Activated CD8-positive, alpha-beta T cell treated with anti-CD3 and anti-CD28 coated beads for 36 hours (primary cell): ENCODE data around the gene RXFP1. TPM values are rescaled to one million over a fixed set of nuclear protein-coding genes. Genes with fewer than 3 reads are reported as not detected.

Experiments
- ATAC-seq: fragments of 200-7000 bp; cut with Tn5 transposase; one replicate; pipeline ENCODE4 v1.10.0; 2021; ENCODE audit warnings: mild to moderate bottlenecking, moderate library complexity
- CTCF ChIA-PET: fragments of 350-600 bp; sonication (Branson Sonifier 250); formaldehyde crosslinking; loops from one replicate; lab custom pipeline; 2021; ENCODE audit warnings: antibody characterized with exemption; lab: Charles Lee
- POLR2A ChIA-PET: fragments of 350-600 bp; sonication (Branson Sonifier 250); formaldehyde crosslinking; loops from one replicate; lab custom pipeline; 2021; ENCODE audit warnings: antibody characterized with exemption; lab: Charles Lee
- DNase-seq: peaks from one replicate; pipeline ENCODE4 v3.0.0-alpha.2; 2020
- H3K27ac Mint-ChIP-seq: one replicate; pipeline ENCODE4 v1.8.0; 2021; ENCODE audit warnings: mild to moderate bottlenecking, mixed read lengths
- H3K27me3 Mint-ChIP-seq: one replicate; pipeline ENCODE4 v1.8.0; 2021; ENCODE audit warnings: mixed read lengths
- H3K36me3 Mint-ChIP-seq: one replicate; pipeline ENCODE4 v1.8.0; 2021; ENCODE audit warnings: low read depth, mixed read lengths
- H3K4me1 Mint-ChIP-seq: one replicate; pipeline ENCODE4 v1.8.0; 2021; ENCODE audit warnings: low read depth, mixed read lengths
- H3K4me3 Mint-ChIP-seq: one replicate; pipeline ENCODE4 v1.8.0; 2021; ENCODE audit warnings: mild to moderate bottlenecking, moderate library complexity, mixed read lengths
- H3K9me3 Mint-ChIP-seq: one replicate; pipeline ENCODE4 v1.8.0; 2021; ENCODE audit warnings: mixed read lengths
- CTCF ChIP-seq: fragments of 200-600 bp; IDR thresholded peaks from one replicate; pipeline ENCODE4 v1.8.0; 2022; ENCODE audit warnings: antibody characterized with exemption, mild to moderate bottlenecking
- intact Hi-C: fragments of 100-400 bp; cut with micrococcal nuclease; formaldehyde crosslinking; loops from one replicate; pipeline ENCODE4 v1.10.0; 2022
- total RNA-seq, 2 experiments: library from RNA; stranded (reverse); gene quantifications; one replicate each; pipeline ENCODE4 v1.2.3, GENCODE V29; 2021

The RXFP1 gene
- total RNA-seq, 2 experiments from 2014 or later, result not detected

DNA sequence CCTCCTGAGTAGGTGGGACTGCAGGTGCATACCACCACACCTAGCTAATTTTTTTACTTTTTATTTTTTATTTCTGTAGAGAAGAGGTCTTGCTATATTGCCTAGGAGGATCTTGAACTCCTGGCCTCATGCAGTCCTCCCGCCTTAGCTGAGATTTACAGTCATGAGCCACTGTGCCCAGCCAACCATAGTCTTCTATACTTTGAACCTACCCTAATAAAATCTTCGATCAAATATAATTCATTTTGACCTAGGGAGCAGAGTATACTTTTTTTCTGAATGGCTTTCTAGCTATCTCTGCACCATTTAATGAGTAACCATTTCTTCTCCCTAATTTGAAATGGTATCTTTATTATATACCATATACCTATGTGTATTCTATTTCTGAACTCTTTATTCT, 157.1 kb downstream of the RXFP1 start:
- ATAC-seq (no peak), DNase-seq (no peak)
- POLR2A ChIA-PET, result no interaction called here
- Mint-ChIP-seq H3K27me3 (no peaks in the 10 kb centered on the region), H3K27ac (no peak overlapping the region), H3K9me3 (no peaks in the 10 kb centered on the region), H3K4me1 (peaks cover 8% of the 10 kb centered on the region), H3K4me3 (no peak overlapping the region), H3K36me3 (no peaks in the 10 kb centered on the region)
- TF ChIP-seq CTCF, result no peak
- intact Hi-C loops, result no loop called here
- CTCF ChIA-PET, result interaction anchor here (0.8 to 1.2 kb wide), 2 partner anchors 35 to 524 kb away, joined by 3 to 4 read pairs; no protein-coding TSS in a partner anchor

DNA sequence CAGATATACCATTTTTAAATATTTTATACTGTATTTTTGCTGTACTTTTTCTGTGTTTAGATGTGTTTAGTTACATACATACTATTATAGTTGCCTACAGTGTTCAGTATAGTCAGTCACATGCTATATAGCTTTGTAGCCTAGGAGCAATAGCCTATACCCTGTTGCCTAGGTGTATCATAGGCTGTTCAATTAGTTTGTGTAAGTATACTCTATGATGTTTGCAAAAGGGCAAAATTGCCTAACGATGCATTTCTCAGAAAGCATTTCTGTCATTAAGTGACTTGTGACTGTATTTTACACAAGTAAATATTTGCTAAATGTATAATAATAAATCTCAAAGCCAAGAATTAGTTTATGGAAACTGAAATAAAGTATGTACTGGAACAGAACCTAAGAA, 159.9 kb downstream of the RXFP1 start:
- H3K27ac Mint-ChIP-seq, result no peak overlapping the region
- H3K36me3 Mint-ChIP-seq, result peaks cover 5% of the 10 kb centered on the region
- no peak for DNase-seq
- H3K4me3 Mint-ChIP-seq, result no peak overlapping the region
- no peaks in the 10 kb centered on the region for H3K4me1 Mint-ChIP-seq
- CTCF ChIA-PET, result interaction anchor here (1.0 kb wide), 1 partner anchor 16 kb away, joined by 3 read pairs; no protein-coding TSS in a partner anchor
- POLR2A ChIA-PET, result no interaction called here
- ATAC-seq, result no peak
- intact Hi-C loops, result no loop called here
- no peaks in the 10 kb centered on the region for H3K9me3 Mint-ChIP-seq
- H3K27me3 Mint-ChIP-seq, result no peaks in the 10 kb centered on the region
- no peak for TF ChIP-seq CTCF

DNA sequence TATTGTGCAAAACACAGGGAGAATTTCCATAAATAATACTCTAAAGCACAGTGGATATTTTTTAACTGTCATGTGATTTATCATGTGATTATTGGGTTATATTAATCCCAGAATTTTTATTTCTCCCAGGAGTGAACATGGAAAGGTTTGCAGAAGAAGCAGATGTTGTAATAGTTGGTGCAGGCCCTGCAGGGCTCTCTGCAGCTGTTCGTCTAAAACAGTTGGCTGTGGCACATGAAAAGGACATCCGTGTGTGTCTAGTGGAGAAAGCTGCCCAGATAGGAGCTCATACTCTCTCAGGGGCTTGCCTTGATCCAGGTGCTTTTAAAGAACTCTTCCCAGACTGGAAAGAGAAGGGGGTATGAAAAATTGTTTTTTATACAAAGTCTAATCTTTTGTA, 160.4 kb downstream of the RXFP1 start:
- DNase-seq (no peak), ATAC-seq (no peak)
- H3K27me3 Mint-ChIP-seq, result no peaks in the 10 kb centered on the region
- ChIA-PET POLR2A (no interaction called here), CTCF (no interaction called here)
- H3K4me1 Mint-ChIP-seq, result no peaks in the 10 kb centered on the region
- H3K36me3 Mint-ChIP-seq, result peaks cover 5% of the 10 kb centered on the region
- TF ChIP-seq CTCF, result no peak
- intact Hi-C loops, result no loop called here
- no peaks in the 10 kb centered on the region for H3K9me3 Mint-ChIP-seq
- H3K4me3 Mint-ChIP-seq, result no peak overlapping the region
- H3K27ac Mint-ChIP-seq, result no peak overlapping the region

DNA sequence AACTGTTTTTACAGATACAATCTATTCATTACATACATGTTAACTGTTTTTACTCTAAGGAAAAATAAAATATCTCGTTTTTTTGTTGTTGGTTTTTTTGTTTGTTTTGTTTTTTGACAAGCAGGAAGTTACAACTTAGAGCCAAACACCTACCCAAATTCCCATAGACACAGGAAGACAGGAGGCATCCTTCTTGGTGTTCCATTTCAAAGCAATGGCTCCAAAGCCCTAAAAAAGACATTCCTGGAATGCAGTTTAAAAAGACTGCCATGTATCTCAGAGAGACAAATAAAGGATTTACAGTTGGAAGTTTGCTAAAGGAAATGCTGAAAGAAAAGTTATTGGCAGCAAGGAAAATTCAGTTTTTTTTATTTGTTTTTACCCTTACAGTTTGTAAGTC, 167.1 kb downstream of the RXFP1 start:
- no peaks in the 10 kb centered on the region for H3K9me3 Mint-ChIP-seq
- H3K27ac Mint-ChIP-seq, result no peak overlapping the region
- TF ChIP-seq CTCF, result no peak
- no peak for ATAC-seq
- ChIA-PET CTCF (no interaction called here), POLR2A (no interaction called here)
- DNase-seq, result no peak
- H3K27me3 Mint-ChIP-seq, result no peaks in the 10 kb centered on the region
- H3K4me3 Mint-ChIP-seq, result no peak overlapping the region
- no peaks in the 10 kb centered on the region for H3K4me1 Mint-ChIP-seq
- intact Hi-C loops, result no loop called here
- peaks cover 12% of the 10 kb centered on the region for H3K36me3 Mint-ChIP-seq

Other genes with a start within 250 kb of the RXFP1 start
- 10 to 100 TPM; 17.7 to 19.0 TPM for gene C4orf46, start 150.0 kb downstream of the RXFP1 start, total RNA-seq
- gene ETFDH, start 150.4 kb downstream of the RXFP1 start, total RNA-seq, result 10 to 100 TPM; 28.8 to 31.6 TPM
- gene PPID, start 201.5 kb downstream of the RXFP1 start, total RNA-seq, result 10 to 100 TPM; 66.5 to 69.3 TPM
- gene FNIP2, start 247.1 kb downstream of the RXFP1 start, total RNA-seq, result 10 to 100 TPM; 11.2 to 11.7 TPM